EH (cell line): Measurements from ENCODE around the gene PLXNC1.
A peak's percentile ranks its signal among the peaks of the same experiment; 100 is the strongest.

Experiments used
- DNase-seq: peaks from one replicate; pipeline ENCODE4 v3.0.0-alpha.2; 2015; ENCODE audit warnings: low read depth

PLXNC1 gene

GRCh38 chr12:94204499-94205247 is 56.3 kb downstream of the PLXNC1 start:
- no peak for DNase-seq

DNA sequence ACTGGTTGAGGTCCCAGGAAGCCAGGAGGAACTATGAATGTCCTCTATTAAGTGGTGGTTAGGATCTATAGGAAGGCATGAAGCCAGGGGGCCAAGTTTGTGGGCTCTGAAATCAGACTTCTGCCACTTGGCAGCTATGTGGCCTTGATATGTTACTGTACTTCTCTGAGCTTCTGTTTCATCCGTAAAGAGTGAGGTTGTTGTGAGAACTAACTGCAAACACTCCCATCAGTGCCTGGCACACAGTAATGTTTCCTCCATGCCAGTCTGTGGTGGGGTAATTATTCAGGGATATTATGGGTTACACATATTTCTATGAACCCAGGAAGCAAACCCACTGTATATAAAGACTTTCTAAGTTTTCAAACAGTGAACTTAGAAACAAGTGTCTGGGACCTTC is 57.4 kb downstream of the PLXNC1 start:
- no peak for DNase-seq

- no peak for DNase-seq
Measured at GRCh38 chr12:94206886-94207285, 58.5 kb downstream of the PLXNC1 start.

- DNase-seq: no peak
Measured at GRCh38 chr12:94207467-94207848, 59.1 kb downstream of the PLXNC1 start.

- no peak for DNase-seq
Measured at GRCh38 chr12:94207849-94208621, 59.7 kb downstream of the PLXNC1 start.

- DNase-seq: no peak
Measured at GRCh38 chr12:94208622-94208966, 60.2 kb downstream of the PLXNC1 start.

- DNase-seq: no peak
Measured at GRCh38 chr12:94209240-94209639, 60.9 kb downstream of the PLXNC1 start.

DNA sequence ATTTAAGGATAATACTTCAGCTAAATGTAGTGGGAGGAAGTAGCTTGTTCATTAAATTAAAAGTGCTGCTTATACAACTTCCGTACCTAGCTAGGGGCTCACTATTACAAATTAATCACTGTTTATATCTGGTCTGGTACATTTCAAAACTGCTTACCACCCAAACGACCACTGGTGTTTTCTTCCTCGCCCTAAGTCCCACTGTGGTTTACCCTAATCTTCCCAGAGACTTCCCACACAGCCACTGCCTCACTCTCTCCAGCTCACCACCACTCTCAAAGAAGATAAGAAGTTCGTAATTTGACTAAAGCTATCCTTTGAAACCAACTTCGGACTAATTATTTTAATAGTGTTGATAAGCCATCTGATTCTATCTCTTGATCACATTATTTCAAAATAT is 62.6 kb downstream of the PLXNC1 start:
- no peak for DNase-seq

DNA sequence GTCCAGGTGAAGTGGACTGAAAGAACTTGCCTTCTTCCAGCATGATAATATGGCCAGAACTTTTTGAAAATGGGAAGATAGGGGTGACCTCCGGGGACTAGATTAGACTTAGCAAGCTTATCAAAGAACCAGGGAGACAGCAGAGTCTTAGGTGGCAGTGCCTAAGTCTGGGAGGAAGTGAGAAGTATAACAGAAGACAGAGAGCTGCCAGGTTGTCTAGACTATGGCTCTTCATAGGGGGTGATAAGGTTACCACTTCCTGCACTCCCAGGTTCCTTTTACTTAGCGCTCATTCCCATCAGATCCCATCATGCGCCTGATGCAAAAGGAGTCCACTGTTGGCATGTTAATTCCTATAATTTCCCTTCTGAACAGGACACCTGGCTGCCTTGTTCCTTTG is 69.9 kb downstream of the PLXNC1 start:
- DNase-seq: no peak

DNA sequence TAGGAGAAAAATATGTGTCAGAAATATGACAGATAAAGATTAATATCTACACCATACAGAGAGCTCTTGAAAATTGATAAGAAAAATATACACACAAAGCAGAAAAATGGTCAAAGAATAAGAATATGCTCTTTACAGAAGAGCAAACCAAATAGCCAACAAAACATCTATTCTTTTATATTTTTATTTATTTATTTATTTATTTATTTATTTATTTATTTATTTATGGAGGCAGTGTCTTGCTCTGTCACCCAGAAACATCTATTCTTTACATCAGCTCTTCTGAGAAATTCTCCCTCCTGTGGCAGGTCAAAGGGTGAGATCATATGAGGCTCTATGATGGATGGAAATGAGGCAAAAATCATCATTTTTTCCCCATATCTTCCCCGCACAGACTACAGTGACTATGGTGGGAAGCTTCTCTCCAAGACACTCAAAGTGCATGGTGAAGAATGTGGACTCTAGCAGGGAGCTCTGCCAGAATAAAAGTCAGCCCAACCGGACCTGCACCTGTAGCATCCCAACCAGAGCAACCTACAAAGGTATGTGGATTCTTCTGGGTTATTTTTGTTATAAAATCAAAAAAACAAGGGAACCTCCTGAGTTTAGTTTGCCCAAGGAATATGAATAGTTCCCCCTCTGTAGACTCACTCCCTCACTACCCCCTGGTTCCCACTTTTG is 71.4 kb downstream of the PLXNC1 start:
- no peak for DNase-seq

DNA sequence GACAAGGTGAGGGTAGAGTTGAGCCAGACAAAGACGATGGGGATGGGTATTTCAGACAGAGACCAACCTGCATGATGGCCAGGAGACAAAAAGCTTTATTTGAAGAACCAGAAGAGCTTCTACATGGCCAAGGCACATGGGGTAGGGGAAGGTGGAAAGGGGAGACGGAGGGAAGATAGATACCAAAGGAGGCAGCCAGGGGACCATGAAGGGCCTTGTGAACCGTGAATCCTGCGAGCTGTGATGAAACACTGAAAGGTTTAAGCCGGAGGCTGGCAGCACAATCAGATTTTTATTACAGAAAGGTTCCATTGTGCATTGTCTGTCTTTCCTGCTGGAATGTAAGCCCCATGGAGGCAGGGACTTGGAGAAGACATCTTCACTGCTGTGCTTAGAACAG is 72.4 kb downstream of the PLXNC1 start:
- DNase-seq: no peak

DNA sequence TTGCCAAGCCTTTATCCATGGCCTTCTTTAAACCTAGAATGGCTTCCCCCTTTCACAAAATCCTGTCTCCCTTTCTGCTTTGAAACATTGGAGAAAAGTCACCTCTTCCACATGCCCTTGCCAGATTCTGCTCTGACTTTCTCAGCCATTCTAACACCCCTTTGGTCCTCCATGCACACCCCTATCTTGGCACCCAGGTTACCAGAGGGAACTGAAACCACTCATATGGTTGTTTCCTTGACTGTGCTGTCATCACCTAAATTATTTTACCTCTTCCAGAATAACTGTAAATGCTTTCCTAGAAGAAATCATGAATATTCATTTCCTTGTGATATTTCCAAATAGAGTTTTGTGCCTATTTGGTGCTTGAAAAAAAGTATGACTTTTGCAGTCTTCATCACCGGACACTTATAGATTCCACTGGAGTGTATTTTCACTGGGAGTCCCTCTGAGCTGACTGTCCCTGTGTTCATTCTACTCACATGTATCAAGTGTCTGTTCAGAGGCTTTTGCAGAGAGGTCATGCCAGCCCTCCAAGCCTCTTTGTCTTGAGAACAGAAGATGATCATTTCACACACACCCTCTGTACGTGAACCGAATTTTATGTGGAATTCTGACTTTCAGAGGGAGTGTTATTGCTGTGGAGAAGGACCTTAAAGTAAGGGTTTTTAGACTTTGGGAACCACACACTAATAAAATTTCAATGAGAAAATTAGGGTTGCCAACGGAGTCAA is 74.1 kb downstream of the PLXNC1 start:
- DNase-seq: no peak

- no peak for DNase-seq
Measured at GRCh38 chr12:94223842-94224241, 75.5 kb downstream of the PLXNC1 start.

DNA sequence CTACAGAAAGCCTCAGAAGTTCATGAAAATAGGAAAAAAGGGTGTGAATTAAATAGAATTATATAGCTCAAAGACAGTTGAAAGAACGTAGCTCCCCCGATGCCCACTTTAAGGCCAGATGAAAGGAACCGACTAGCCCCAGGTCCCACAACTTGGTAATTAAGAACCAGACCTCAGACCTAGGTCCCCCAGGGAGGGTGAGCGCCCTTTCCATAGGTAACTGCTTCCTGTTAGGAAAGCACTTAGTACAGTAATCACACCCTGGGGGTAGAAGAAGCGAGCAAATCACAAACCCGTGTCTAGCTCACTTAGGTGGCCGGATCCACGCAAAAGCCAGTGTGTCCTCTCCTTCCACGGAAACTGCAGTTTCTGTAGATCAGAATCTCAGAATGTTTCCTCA is 77.1 kb downstream of the PLXNC1 start:
- no peak for DNase-seq

- no peak for DNase-seq
Measured at GRCh38 chr12:94225947-94226630, 77.7 kb downstream of the PLXNC1 start.

- no peak for DNase-seq
Measured at GRCh38 chr12:94227066-94227465, 78.7 kb downstream of the PLXNC1 start.

GRCh38 chr12:94228488-94228907 is 80.1 kb downstream of the PLXNC1 start:
- DNase-seq: no peak

DNA sequence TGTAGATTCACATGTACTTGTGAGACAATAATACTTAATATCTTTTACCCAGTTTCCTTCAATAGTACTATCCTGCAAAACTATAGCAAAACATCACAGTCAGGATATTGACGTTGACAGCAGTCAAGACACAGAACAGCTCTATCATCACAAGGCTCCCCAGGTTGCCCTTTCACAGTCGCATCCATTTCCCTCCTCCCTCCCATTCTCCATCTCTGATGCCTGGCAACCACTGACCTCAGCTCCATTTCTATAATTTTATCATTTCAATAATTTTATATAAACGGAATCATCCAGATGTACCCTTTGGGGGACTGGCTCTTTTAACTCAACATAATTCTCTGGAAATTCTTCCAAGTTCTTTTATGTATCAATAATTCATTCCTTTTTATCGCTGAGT is 81.5 kb downstream of the PLXNC1 start:
- DNase-seq: no peak

- DNase-seq: peak; percentile 36
Measured at GRCh38 chr12:94230357-94230905, 82.1 kb downstream of the PLXNC1 start.

DNA sequence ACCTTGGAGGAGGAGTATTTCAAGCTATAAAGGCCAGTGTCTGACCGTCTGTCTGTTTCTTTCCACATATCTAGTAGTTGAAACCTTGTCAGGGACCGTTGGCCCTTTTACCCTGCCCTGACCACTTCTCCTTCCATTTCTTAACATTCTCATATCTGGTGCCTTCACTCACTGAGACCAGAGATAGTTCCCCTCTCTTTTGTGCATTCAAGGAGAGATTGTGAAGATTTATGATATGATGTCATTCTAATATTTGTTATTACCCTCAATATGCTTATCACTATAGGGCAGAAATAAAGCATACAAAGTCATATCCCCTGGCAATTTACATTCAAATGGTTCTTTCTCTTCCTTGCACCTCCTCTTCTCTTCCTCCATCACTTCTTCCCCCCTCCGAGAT is 83.3 kb downstream of the PLXNC1 start:
- DNase-seq: no peak

GRCh38 chr12:94235848-94236247 is 87.5 kb downstream of the PLXNC1 start:
- no peak for DNase-seq
